NB4 (cell line): ENCODE results near the gene ARG1.

Source experiments
- CTCF ChIP-seq: IDR thresholded peaks from one replicate; pipeline ENCODE4 v1.5.1; 2012; ENCODE audit warnings: low read depth, low read length
- MYC ChIP-seq: IDR thresholded peaks from 2 replicates; pipeline ENCODE4 v1.6.1; 2011; ENCODE audit warnings: low read depth, low read length

GRCh38 chr6:131592935-131593334, 19.9 kb downstream of the ARG1 start:
- TF ChIP-seq CTCF: no peak
- TF ChIP-seq MYC: no peak
